GM21381 (cell line): ENCODE data around the gene OR51F2.
"Not testable (repeated sequence)": the region's sequence is repeated elsewhere in the genome, so short reads cannot be mapped to it uniquely, and the experiment has no call there.

ENCODE experiments used
- ATAC-seq: cut with Tn5 transposase; IDR thresholded peaks from one replicate; pipeline ENCODE4 v1.9.1; 2021; ENCODE audit warnings: mild to moderate bottlenecking, moderate library complexity; ENCODE audit not compliant: unreplicated experiment

Gene OR51F2, protein sequence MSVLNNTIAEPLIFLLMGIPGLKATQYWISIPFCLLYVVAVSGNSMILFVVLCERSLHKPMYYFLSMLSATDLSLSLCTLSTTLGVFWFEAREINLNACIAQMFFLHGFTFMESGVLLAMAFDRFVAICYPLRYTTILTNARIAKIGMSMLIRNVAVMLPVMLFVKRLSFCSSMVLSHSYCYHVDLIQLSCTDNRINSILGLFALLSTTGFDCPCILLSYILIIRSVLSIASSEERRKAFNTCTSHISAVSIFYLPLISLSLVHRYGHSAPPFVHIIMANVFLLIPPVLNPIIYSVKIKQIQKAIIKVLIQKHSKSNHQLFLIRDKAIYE

DNA sequence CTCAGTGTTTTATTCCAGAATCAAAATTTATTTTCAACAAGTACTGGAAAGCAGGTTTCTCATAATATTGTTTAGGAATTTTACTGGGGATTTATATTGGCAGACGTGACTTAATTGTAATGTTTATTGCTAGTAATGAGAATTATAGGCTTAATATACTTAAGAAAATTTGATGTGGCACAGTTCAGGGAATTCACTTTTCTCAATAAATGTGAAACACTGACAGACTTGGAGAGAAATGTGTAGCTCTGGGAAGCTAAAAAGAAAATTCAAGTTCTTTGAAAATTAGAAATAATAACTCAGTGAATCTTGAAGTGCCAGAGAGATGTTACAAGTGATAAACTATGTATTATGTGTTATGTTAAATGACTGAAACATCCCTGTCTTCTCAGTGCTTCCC lies at the start of gene OR51F2:
Gene OR51F2, plus strand, starts transcription at position 301 of the 400 bp plus-strand sequence. CDS start 101 bp downstream, outside the sequence.
- ATAC-seq, result no peak

DNA sequence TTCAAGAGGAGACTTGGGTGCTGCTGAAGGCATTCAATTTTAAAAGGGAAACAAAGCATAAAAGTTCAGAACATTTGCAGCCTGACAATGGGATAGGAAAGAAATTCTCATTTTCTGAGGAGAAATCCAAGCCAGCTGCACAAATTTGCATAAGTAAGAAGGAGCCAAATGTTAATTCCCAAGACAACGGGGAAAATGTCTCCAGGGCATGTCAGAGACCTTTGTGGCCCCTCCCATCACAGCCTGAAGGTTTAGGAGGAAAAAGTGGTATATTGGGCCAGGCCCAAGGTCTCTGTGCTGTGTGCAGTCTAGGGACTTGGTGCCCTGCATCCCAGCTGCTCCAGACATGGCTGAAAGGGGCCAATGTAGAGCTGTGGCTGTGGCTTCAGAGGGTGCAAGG lies 38.7 kb upstream of the OR51F2 start:
- no peak for ATAC-seq

DNA sequence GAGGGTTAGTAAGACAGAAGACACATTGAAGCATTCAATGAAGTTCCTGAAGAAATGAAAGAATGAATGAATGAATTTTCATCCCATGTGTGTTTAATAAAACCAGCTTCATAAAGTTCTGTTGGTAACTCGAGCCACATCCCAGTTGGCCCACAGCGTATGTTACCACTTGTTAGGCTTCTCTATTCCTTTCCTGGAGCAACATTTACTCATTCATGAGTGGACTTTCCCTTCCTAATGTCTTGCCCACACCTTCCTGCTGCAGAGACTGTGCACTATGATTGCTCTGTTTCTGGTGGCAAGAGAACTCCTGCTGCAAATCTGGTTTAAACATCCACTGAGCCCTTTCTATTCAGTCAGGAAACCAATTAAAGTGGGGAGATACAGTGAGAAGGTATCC lies 23.9 kb upstream of the OR51F2 start:
- ATAC-seq, result no peak

DNA sequence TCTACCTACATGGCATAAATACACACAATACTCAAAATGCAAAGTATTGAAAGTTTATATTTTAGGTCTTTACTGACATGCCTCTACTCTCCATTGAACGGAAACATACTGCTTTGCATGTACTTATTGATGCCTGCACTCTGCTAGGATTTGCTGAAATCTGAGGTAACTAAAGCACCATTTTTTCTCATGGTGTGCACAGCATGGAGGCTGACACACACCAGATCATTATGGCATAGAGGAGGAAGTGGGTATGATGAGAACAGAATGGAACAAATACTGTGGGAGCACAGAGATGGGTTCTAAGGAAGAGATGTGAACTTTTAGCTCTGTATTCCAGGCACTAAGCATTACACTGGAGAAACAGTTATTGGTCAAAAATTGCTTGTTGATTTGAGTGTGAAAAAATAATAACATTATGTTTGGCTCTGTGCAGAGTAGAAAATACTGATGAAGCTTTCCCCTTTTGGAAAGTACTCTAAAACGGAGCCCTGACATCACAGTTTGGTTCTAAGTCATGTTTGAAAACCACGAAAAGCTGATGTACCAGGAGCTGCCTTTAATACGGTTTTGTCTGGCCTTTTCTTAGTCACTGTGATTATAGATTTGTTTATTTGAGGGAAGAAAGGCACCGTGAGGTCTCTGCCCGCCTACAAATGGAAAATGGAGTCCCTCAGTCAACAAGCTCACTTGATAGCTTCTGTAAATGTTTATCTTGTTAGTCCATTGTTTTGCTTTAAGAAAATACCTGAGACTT lies 22.5 kb upstream of the OR51F2 start:
- no peak for ATAC-seq

DNA sequence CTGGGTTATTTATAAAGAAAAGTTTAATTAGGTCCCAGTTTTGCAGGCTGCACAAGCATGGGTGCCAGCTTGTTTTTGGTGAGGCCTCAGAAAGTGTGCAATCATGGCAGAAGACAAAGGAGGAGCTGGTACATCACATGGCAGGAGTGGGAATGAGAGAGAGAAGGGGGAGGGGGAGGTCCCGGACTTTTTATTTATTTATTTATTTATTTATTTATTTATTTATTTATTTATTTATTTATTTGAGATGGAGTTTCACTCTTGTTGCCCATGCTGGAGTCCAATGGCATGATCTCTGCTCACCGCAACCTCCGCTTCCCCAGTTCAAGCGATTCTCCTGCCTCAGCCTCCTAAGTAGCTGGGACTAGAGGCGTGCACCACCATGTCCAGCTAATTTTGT lies 19.8 kb upstream of the OR51F2 start:
- not testable (repeated sequence) for ATAC-seq

DNA sequence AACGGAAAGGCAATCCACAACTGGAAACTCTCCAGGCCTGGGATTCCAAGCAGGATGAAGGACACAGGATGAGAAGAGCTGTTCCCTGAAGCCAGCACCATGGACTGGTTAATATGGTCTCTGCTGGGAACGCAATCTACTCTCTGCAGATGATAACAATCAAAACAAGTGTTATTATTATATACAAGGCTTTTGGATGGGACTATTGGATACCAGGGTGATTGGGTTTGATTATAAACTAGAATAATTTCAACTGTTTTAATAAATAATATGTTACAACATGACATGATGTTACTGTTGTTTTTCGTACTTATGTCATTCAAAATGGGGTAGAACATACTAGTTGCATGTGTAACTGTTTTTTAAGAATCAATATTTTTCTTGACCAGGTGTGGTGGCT lies 16.8 kb upstream of the OR51F2 start, which contains the start of gene OR52R1:
Gene OR52R1, minus strand, starts transcription at position 101 of the 400 bp plus-strand sequence. Its CDS starts 0 bp downstream, at position 101.
- no peak for ATAC-seq

DNA sequence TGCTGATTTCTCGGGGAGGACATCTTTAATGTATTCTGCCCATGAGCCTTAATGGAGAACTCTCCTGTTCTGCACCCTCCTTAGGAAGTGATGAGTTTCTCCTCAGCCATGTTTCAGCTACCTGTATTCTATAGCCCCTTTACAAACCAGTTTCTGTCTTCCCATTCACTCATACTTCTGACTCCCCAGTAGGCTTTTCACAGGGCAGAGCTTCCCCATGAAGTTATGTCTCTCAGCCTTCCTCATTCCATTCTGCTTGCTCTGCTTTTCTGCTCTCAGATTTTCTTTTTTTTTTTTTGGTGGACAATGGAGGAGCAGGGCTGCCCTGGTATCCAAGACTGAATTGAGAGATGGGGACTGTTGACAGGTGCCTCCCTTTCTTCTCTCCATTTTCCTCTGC lies 12.6 kb upstream of the OR51F2 start:
- no peak for ATAC-seq

DNA sequence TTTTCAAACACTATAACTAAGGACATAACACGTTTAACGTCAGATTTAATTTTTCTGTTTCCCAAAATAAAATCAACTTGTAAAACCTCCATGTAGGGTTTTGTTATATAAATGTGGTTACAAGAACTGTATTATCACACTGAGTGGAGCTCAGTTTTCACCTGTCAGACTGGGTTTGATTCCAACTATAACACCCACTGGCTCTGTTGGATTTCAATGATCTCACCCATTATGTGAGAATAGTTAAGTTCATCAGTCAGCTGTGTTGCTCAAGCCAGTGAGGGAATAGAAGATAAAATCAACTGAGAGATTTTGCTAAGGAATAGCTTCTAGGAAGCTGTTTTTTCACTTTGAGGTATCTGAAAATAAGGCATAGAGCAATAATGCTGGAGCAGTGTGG lies 11.9 kb upstream of the OR51F2 start:
- no peak for ATAC-seq

DNA sequence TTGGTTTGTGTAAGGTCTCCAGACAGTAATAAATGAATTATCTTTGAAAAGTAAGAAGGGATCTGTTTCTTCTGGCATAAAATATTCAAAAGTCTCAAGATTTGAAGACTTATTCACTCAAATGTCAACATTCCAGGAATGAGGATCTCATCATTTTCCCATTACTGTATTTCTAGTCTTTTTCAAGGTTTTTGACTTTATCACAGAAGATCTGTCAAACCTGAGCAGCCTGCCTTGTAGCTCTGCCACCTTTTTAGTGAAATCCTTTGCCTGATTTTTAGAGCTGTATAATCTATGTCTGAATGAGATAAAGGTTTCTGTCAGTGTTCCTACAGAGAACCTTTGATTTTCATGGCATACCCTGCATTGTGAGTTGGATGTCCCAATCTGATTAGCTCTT lies 4.0 kb downstream of the OR51F2 start:
- ATAC-seq, result no peak

DNA sequence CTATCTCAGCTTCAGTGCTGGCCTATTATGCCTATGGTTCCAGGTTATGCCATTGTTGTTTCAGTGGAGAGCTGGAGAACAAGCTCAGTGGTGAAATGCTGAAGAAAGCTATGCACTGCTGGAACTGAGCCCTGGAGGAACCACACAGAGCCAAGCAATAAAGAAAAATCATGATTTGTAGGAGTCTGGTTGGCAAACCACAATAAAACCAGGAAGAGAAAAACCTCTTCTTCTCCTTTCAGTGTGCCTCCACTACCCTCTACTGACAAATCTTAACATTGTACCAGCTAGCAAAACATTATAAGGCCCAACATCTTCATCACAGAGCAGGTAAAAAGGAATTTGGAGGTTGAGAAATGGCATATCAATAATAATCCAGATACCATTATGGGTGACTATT lies 5.3 kb downstream of the OR51F2 start:
- ATAC-seq, result no peak

DNA sequence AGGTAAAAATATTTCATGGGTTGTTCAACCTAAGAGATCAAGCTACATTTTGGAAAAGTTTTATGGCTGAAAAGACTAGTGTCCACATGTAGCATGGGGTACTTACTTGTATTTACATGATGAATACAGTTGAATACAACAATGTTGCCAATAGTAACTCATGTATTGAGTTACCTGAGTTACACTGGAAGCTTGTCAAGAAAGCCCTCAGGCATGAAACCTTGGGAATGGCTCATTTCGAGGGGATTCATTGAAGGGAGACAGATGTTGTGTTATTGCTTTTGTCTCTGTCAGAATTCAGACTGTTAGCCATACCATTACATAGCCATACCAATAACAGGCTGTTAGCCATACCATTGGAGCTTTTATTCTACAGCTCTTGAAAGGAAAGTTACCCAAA lies 9.2 kb downstream of the OR51F2 start:
- no peak for ATAC-seq

DNA sequence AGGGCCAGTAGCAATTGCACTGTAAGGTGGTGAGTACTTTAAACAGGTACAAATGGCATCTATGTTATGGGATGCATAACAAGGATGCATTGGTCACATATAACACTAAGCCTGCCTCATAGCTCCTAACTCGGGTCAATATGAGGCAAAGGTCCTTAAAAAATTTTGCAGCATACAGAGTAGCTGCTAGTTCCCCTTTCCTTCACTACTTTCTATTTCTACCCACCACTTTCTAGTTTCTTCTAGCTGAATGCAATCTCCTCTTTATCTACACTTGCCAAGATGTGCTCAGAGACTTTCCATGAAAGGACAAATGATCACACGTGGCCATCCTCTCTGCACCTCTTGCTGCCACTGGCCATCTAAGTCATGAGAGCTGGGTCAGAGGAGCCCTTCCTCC lies 9.8 kb downstream of the OR51F2 start:
- ATAC-seq, result no peak

DNA sequence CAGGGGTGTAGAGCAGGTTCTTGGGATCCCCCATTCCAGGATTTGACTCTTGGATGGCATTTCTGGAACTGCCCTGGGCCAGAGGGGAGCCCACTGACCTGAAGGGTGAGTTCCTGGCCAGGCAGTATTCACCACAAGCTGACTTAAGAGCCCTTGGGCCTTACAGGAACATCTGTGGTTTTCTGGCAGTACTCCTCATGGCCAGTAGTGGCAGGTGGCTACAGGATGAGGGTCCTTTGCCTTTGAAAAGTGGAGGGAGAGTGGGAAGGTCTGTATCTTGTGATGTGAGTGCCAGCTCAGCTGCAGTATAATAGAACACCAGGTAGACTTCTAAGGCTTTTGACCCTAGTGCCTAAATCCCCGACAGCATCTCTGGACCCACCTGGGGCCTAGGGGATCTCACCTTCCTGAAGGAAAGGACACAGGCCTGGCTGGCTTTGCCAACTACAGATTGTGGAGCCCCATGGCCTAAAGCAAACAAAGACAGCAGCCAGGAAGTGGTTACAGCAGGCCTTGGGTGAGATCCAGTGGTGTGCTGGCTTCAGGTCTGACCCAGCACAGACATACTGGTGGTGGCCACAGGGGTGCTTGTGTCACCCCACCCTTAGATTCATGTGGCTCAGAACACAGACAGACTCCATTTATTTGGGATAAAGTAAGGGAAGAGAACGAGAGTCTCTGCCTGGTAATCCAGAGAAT lies 18.9 kb downstream of the OR51F2 start:
- ATAC-seq, result no peak

DNA sequence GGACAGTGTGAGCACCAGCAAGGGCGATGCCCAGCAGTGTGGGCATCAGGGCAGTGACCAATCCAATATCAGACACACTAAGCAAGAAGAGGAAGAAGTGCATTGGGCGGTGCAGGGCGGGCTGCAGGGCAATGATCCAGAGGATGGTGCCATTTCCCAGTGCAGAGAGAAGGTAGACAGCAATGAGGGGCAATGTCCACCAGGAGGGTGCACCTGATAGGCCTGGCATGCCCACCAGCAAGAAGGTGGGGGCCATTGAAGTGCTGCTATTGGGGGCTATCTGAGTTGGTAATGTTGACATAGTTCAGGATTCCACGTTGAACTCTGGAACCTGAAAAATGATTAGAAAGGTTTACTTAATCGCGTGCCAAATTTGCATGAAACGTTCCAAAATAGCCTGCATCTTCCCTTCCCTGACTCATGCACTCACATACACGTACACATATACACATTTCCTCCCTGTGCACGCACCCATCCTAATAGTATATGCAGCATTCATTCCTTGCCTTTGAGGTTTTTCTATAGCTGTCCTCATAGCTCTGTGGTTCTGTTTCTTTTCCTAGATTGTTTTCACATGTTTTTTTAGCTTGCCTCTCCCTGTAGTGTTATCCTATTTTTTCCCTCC lies 27.9 kb downstream of the OR51F2 start, which contains the start of gene OR51S1:
Gene OR51S1, minus strand, starts transcription at position 301 of the 625 bp plus-strand sequence. Its CDS starts 0 bp downstream, at position 301.
- no peak for ATAC-seq

DNA sequence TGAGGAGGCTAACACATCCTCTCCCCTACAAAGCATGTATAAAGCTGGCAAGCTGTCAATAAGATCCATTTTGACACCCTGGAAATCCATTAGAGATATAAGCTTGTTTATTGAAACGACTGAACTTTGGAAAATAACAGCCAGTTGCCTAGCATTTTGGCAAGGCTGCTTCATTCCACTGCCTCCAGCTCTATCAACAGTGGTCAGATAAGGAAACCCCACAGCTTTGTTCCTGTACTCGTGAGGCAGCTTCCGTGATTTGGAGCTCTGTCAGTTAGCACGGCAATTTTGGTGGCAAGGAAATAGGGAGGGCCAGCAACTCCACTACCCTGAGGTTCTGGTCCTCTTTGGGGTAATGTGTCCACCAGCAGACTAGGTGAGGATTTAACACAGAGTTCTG lies 29.9 kb downstream of the OR51F2 start:
- ATAC-seq, result no peak

DNA sequence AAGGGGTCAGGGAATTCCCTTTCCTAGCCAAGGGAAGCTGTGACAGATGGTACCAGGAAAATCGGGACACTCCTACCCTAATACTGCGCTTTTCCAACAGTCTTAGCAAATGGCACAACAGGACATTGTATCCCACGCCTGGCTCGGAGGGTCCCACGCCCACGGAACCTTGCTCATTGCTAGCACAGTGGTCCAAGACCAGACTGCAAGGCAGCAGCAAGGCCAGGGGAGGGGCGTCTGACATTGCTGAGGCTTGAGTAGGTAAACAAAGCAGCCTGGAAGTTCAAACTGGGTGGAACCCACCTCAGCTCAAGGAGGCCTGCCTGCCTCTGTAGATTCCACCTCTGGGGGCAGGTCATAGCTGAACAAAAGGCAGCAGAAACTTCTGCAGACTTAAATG lies 33.2 kb downstream of the OR51F2 start:
- ATAC-seq, result not testable (repeated sequence)

DNA sequence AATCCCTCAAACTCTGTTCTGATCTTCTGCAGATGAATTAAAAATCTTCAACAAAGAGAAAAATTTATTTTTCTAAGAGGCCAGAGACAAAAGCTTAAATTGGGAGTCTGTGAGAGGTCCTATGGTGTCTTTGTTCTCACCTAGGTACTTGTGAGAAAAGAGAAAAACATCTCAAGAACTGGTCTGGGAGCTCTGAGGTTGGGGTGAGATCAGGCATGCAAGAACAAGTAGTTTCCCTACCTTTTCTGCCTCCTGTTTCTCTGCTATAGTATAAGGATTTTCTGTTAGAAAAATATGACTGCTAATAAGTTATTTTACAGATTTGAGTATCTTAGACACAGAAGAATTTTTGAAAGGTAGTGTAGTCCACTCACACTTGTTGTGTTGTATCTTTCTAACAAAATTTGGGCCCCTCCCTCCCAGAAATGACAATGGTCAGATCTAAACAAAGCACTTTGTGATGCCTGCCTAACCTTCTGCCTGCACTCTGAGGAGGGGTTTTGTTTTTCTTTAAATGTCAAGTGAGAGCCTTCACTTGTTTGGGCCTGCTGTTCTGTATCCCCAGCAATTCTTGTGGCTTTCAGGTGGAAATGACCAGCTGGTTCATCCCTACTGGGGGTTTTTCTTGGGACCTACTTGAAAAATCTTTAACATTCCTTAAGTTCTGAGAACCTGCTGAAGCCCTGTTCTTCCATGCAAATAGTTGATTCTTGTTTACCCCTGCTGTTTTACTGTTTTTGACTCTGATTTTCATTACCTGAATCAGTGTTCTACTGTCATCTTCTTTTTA lies 41.5 kb downstream of the OR51F2 start:
- no peak for ATAC-seq

DNA sequence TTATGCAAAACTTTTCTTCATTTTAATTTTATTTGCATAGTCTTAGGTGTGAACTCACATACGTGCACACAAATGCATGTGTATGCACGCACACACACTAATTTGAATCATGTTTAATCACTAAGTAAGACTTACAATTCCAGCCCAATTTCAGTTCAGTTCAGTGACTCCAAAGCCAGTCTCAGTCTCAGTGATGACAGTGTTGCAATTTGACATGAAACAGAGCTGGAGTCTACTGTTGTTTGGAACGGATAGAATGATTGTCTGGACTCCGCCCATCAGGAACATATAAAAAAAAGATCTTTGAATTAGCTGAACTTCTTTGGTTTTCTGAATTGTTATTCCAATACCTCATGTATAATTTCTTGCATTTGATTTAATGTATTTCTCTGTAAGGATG lies 42.8 kb downstream of the OR51F2 start:
- ATAC-seq, result no peak

DNA sequence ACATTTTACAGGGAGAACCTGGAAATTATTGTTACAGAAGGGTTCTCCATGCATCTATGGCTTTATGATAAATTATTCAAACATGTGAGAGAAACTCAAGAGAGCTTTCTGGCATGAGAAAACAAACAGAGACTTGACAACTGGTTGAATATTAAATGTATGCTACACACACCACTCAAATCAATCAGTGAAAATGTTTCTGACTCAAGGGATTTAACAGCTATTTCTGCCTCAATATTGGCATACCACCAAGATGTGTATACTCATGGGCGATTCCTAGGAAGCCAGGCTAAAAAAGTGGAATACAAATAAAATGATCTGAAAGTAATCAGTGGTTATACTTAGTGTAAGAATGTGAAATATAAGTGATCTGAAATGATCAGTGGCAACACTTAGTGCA lies 44.7 kb downstream of the OR51F2 start:
- ATAC-seq, result no peak
